ENCODE data around the gene KAZN. TPM values are rescaled to one million over a fixed set of nuclear protein-coding genes. Genes with fewer than 3 reads are reported as not detected.
A peak's percentile ranks its signal among the peaks of the same experiment; 100 is the strongest.

The KAZN gene
- polyA plus RNA-seq, 1 donor from 2014 or later, result 20.6 TPM

DNA sequence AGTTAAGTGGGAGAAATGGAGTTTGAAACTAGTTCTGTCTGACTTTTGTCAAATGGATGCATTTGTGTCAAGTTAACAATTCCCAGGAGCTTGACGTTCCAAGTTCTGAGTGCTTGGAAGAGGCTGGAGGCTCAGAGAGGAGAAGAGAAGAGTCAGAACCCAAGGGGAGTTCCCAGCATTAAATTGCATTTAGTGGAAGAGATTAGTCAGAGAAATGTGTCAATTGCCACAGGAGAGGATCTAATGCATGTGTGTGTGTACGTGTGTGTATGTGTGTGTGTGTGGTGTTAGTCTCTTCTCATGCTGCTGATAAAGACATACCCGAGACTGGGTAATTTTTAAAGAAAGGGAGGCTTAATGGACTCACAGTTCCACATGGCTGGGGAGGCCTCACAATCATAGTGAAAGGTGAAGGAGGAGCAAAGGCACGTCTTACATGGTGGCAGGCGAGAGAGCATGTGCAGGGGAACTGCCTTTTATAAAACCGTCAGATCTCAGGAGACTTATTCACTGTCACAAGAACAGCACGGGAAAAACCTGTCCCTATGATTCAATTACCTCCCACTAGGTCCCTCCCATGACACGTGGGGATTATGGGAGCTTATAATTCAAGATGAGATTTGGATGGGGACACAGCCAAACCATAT is 453.5 kb downstream of the KAZN start:
- Histone ChIP-seq H3K27ac (ENCODE audit: low read length) (no peak overlapping the region), H3K4me2 (ENCODE audit: low read length) (no peak overlapping the region), H3K9me3 (ENCODE audit: low read length) (no peaks in the 10 kb centered on the region), H3F3A (ENCODE audit: insufficient read depth, low read length, poor library complexity, severe bottlenecking) (no peaks in the 10 kb centered on the region), H3K9me2 (ENCODE audit: insufficient read depth, low read length) (no peaks in the 10 kb centered on the region), H4K20me1 (ENCODE audit: insufficient read depth) (no peaks in the 10 kb centered on the region), H3K4me3 (ENCODE audit: low read length) (no peak overlapping the region), H3K27me3 (ENCODE audit: insufficient read depth, low read depth, low read length) (no peaks in the 10 kb centered on the region), H3K79me2 (replicated peaks; ENCODE audit: insufficient read depth, low read length) (no peaks in the 10 kb centered on the region), H3K36me3 (ENCODE audit: insufficient read depth, low read length) (no peaks in the 10 kb centered on the region), H2AFZ (ENCODE audit: low read depth, low read length) (no peak overlapping the region), H3K9ac (ENCODE audit: low read length) (no peak overlapping the region)
- TF ChIP-seq, protein P1, sequence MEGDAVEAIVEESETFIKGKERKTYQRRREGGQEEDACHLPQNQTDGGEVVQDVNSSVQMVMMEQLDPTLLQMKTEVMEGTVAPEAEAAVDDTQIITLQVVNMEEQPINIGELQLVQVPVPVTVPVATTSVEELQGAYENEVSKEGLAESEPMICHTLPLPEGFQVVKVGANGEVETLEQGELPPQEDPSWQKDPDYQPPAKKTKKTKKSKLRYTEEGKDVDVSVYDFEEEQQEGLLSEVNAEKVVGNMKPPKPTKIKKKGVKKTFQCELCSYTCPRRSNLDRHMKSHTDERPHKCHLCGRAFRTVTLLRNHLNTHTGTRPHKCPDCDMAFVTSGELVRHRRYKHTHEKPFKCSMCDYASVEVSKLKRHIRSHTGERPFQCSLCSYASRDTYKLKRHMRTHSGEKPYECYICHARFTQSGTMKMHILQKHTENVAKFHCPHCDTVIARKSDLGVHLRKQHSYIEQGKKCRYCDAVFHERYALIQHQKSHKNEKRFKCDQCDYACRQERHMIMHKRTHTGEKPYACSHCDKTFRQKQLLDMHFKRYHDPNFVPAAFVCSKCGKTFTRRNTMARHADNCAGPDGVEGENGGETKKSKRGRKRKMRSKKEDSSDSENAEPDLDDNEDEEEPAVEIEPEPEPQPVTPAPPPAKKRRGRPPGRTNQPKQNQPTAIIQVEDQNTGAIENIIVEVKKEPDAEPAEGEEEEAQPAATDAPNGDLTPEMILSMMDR (IDR thresholded peaks at IDR 0.05; ENCODE audit: poor library complexity, severe bottlenecking), result no peak
- TF ChIP-seq EZH2 (IDR thresholded peaks at IDR 0.05; ENCODE audit: borderline replicate concordance, insufficient read depth, low read length, poor library complexity, severe bottlenecking) (no peak), RAD21 (conservative IDR thresholded peaks at IDR 0.05) (no peak), REST (IDR thresholded peaks at IDR 0.05; ENCODE audit: borderline replicate concordance) (no peak), EP300 (conservative IDR thresholded peaks at IDR 0.05; ENCODE audit: poor library complexity, severe bottlenecking) (peak; percentile 19), POLR2AphosphoS5 (IDR thresholded peaks at IDR 0.05) (peak; percentile 8), SMC3 (conservative IDR thresholded peaks at IDR 0.05; ENCODE audit: poor library complexity) (no peak), TAF1 (IDR thresholded peaks at IDR 0.05; ENCODE audit: low read depth) (no peak), MXI1 (conservative IDR thresholded peaks at IDR 0.05; ENCODE audit: poor library complexity, severe bottlenecking) (no peak)

- Histone ChIP-seq H3K27me3 (ENCODE audit: insufficient read depth, low read depth, low read length) (no peaks in the 10 kb centered on the region), H3K36me3 (ENCODE audit: insufficient read depth, low read length) (no peaks in the 10 kb centered on the region), H4K20me1 (ENCODE audit: insufficient read depth) (no peaks in the 10 kb centered on the region), H3K9me2 (ENCODE audit: insufficient read depth, low read length) (no peaks in the 10 kb centered on the region), H3K27ac (ENCODE audit: low read length) (no peak overlapping the region), H3K9ac (ENCODE audit: low read length) (no peak overlapping the region), H3K9me3 (ENCODE audit: low read length) (no peaks in the 10 kb centered on the region), H3K4me2 (ENCODE audit: low read length) (no peak overlapping the region), H3F3A (ENCODE audit: insufficient read depth, low read length, poor library complexity, severe bottlenecking) (no peaks in the 10 kb centered on the region), H3K79me2 (replicated peaks; ENCODE audit: insufficient read depth, low read length) (no peaks in the 10 kb centered on the region), H3K4me3 (ENCODE audit: low read length) (no peak overlapping the region), H2AFZ (ENCODE audit: low read depth, low read length) (no peak overlapping the region)
- TF ChIP-seq REST (IDR thresholded peaks at IDR 0.05; ENCODE audit: borderline replicate concordance) (no peak), TAF1 (IDR thresholded peaks at IDR 0.05; ENCODE audit: low read depth) (no peak), RAD21 (conservative IDR thresholded peaks at IDR 0.05) (no peak), EP300 (conservative IDR thresholded peaks at IDR 0.05; ENCODE audit: poor library complexity, severe bottlenecking) (no peak), EZH2 (IDR thresholded peaks at IDR 0.05; ENCODE audit: borderline replicate concordance, insufficient read depth, low read length, poor library complexity, severe bottlenecking) (no peak), SMC3 (conservative IDR thresholded peaks at IDR 0.05; ENCODE audit: poor library complexity) (no peak), POLR2AphosphoS5 (IDR thresholded peaks at IDR 0.05) (no peak), MXI1 (conservative IDR thresholded peaks at IDR 0.05; ENCODE audit: poor library complexity, severe bottlenecking) (no peak)
- TF ChIP-seq, protein P1 (IDR thresholded peaks at IDR 0.05; ENCODE audit: poor library complexity, severe bottlenecking), result no peak
These were observed 454.7 kb downstream of the KAZN start for GRCh38 chr1:15053153-15053552.
